Activated CD8-positive, alpha-beta memory T cell treated with anti-CD3 and anti-CD28 coated beads, Interleukin-2, amount 10 ng/mL, durations not matched to agents 7 days and 5 days (primary cell): ENCODE measurements around the gene ADAD2. TPM values are rescaled to one million over a fixed set of nuclear protein-coding genes. Genes with fewer than 3 reads are reported as not detected.

Experiments
- ATAC-seq: fragments of 150-1000 bp; cut with Tn5 transposase; one replicate; pipeline ENCODE4 v1.10.0; 2021; ENCODE audit warnings: moderate library complexity
- CTCF ChIA-PET: fragments of 350-600 bp; sonication (Branson Sonifier 250); formaldehyde crosslinking; loops from one replicate; lab custom pipeline; 2021; ENCODE audit warnings: antibody characterized with exemption; lab: Charles Lee
- DNase-seq: peaks from one replicate; pipeline ENCODE4 v3.0.0-alpha.2; 2020
- H3K27ac Mint-ChIP-seq: one replicate; pipeline ENCODE4 v1.8.0; 2021; ENCODE audit warnings: mild to moderate bottlenecking, mixed read lengths
- H3K27me3 Mint-ChIP-seq: one replicate; pipeline ENCODE4 v1.8.0; 2021; ENCODE audit warnings: mixed read lengths
- H3K36me3 Mint-ChIP-seq: one replicate; pipeline ENCODE4 v1.8.0; 2021; ENCODE audit warnings: mild to moderate bottlenecking, mixed read lengths
- H3K4me1 Mint-ChIP-seq: one replicate; pipeline ENCODE4 v1.8.0; 2021; ENCODE audit warnings: mixed read lengths
- H3K4me3 Mint-ChIP-seq: one replicate; pipeline ENCODE4 v1.8.0; 2021; ENCODE audit warnings: mild to moderate bottlenecking, moderate library complexity, mixed read lengths
- H3K9me3 Mint-ChIP-seq: one replicate; pipeline ENCODE4 v1.8.0; 2022; ENCODE audit warnings: low read depth, mixed read lengths
- total RNA-seq, 2 experiments: library from RNA; stranded (reverse); gene quantifications; one replicate each; pipeline ENCODE4 v1.2.3, GENCODE V29; 2021

Gene ADAD2
- total RNA-seq, 2 experiments from 2014 or later: not detected

- no peaks in the 10 kb centered on the region for H3K36me3 Mint-ChIP-seq
Measured at GRCh38 chr16:84225571-84225970, 34.6 kb downstream of the ADAD2 start.

GRCh38 chr16:84226026-84226425, 35.1 kb downstream of the ADAD2 start:
- Mint-ChIP-seq H3K4me3 (no peak overlapping the region), H3K27ac (no peak overlapping the region), H3K27me3 (peaks cover 8% of the 10 kb centered on the region), H3K36me3 (no peaks in the 10 kb centered on the region), H3K9me3 (no peaks in the 10 kb centered on the region), H3K4me1 (no peaks in the 10 kb centered on the region)
- CTCF ChIA-PET: interaction anchor here (1.1 kb wide), 1 partner anchor 51 kb away, joined by 3 read pairs; no protein-coding TSS in a partner anchor
- no peak for ATAC-seq
- no peak for DNase-seq

More at GRCh38 chr16:84225571-84225970, 34.6 kb downstream of the ADAD2 start:
- Mint-ChIP-seq H3K4me1 (no peaks in the 10 kb centered on the region), H3K27me3 (peaks cover 8% of the 10 kb centered on the region), H3K9me3 (no peaks in the 10 kb centered on the region), H3K4me3 (no peak overlapping the region), H3K27ac (no peak overlapping the region)
- CTCF ChIA-PET: no interaction called here
- DNase-seq (no peak), ATAC-seq (no peak)

DNA sequence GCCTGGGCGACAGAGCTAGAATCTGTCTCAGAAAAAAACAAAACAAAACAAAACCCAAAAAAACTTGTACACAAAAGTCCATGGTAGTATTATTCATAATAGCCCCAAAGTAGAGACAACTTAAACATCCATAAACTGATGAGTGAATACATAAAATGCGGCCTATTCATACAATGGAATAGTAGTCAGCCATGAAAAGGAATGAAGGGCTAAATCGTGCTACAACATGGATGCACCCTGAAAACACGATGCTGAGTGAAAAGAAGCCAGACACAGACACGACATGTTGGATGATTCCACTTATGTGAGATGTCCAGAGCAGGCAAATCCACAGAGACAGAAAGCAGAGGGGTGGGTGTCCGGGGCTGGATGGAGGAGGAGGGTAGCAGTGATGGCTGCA, 36.6 kb downstream of the ADAD2 start:
- CTCF ChIA-PET: no interaction called here
- Mint-ChIP-seq H3K4me1 (no peaks in the 10 kb centered on the region), H3K27ac (no peak overlapping the region), H3K9me3 (no peaks in the 10 kb centered on the region), H3K36me3 (no peaks in the 10 kb centered on the region), H3K4me3 (no peak overlapping the region), H3K27me3 (peaks cover 12% of the 10 kb centered on the region)
- DNase-seq (no peak), ATAC-seq (no peak)

- DNase-seq: no peak
- Mint-ChIP-seq H3K27me3 (peaks cover 12% of the 10 kb centered on the region), H3K4me3 (no peak overlapping the region), H3K9me3 (no peaks in the 10 kb centered on the region), H3K27ac (no peak overlapping the region), H3K36me3 (no peaks in the 10 kb centered on the region), H3K4me1 (no peaks in the 10 kb centered on the region)
- CTCF ChIA-PET: no interaction called here
- no peak for ATAC-seq
Measured at GRCh38 chr16:84228256-84228838, 37.4 kb downstream of the ADAD2 start.

DNA sequence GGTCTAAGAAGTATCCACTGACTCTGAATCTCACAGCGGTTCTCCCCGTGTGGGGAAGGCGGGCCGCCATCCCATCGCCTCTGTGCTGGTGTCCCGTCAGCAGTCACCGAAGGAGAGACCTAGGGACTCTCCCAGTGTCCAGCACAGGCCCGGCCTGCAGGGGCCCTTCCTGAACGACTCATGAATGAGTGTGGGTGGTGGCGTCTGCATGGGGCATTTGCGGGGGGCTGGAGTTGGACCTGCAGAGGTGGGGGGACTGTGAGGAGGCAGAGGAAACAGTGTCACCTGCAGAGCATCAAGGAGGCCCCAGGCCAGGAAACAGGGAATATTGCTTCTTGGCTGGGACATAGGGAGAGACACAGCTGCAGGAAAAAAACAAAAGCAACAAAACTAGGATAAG, 38.5 kb downstream of the ADAD2 start:
- no peak for ATAC-seq
- CTCF ChIA-PET: no interaction called here
- Mint-ChIP-seq H3K4me1 (no peaks in the 10 kb centered on the region), H3K4me3 (no peak overlapping the region), H3K27ac (no peak overlapping the region), H3K36me3 (no peaks in the 10 kb centered on the region), H3K27me3 (peaks cover 15% of the 10 kb centered on the region), H3K9me3 (no peaks in the 10 kb centered on the region)
- no peak for DNase-seq

DNA sequence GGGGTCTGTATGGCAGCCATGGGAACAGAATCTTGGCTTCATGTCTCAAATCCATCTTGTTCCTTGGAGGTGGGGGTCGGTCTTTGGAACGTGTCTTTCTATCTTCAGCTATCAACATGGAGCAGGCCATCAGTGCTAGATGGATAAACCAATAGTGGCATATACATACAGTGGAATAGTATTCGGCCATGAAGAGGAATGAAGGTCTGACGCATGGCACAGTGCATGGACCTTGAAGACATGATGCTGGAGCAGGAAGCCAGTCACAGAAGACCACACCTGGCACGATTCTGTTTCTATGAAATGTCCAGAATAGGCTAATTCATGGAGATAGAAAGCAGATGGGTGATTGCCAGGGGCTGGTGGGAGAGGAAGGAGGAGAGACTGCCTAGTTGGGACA, 41.1 kb downstream of the ADAD2 start:
- H3K36me3 Mint-ChIP-seq: no peaks in the 10 kb centered on the region
- H3K4me3 Mint-ChIP-seq: no peak overlapping the region
- ATAC-seq: no peak
- DNase-seq: no peak
- H3K27me3 Mint-ChIP-seq: peaks cover 15% of the 10 kb centered on the region
- no peak overlapping the region for H3K27ac Mint-ChIP-seq
- no peaks in the 10 kb centered on the region for H3K4me1 Mint-ChIP-seq
- CTCF ChIA-PET: no interaction called here
- H3K9me3 Mint-ChIP-seq: no peaks in the 10 kb centered on the region

DNA sequence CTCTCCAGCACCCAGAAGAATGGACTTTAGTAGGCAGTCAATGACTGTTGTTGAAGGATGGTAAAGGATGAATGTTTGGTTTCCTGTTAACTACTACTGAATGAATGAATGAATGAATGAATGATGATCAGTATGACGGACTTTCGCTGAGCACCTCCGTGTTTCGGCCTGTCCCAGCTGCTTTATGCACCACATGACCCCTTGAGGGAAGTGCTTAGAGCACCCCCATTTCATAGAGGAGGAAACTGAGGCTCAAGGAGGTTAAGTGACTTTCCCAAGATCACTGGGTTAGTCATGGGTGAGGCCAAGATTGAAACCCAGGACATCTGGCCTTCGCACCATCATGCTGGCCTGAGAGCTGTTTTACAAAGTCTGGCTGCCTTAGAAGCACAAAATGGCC, 42.0 kb downstream of the ADAD2 start:
- Mint-ChIP-seq H3K4me3 (no peak overlapping the region), H3K36me3 (no peaks in the 10 kb centered on the region), H3K9me3 (no peaks in the 10 kb centered on the region), H3K27me3 (peaks cover 13% of the 10 kb centered on the region), H3K27ac (no peak overlapping the region), H3K4me1 (no peaks in the 10 kb centered on the region)
- CTCF ChIA-PET: interaction anchor here (0.7 kb wide), 1 partner anchor 35 kb away, joined by 3 read pairs; no protein-coding TSS in a partner anchor
- DNase-seq (no peak), ATAC-seq (no peak)

- ATAC-seq (no peak), DNase-seq (no peak)
- Mint-ChIP-seq H3K9me3 (no peaks in the 10 kb centered on the region), H3K4me3 (no peak overlapping the region), H3K27me3 (peaks cover 14% of the 10 kb centered on the region), H3K27ac (no peak overlapping the region), H3K4me1 (no peaks in the 10 kb centered on the region), H3K36me3 (no peaks in the 10 kb centered on the region)
- CTCF ChIA-PET: no interaction called here
Measured at GRCh38 chr16:84233748-84234147, 42.8 kb downstream of the ADAD2 start.

DNA sequence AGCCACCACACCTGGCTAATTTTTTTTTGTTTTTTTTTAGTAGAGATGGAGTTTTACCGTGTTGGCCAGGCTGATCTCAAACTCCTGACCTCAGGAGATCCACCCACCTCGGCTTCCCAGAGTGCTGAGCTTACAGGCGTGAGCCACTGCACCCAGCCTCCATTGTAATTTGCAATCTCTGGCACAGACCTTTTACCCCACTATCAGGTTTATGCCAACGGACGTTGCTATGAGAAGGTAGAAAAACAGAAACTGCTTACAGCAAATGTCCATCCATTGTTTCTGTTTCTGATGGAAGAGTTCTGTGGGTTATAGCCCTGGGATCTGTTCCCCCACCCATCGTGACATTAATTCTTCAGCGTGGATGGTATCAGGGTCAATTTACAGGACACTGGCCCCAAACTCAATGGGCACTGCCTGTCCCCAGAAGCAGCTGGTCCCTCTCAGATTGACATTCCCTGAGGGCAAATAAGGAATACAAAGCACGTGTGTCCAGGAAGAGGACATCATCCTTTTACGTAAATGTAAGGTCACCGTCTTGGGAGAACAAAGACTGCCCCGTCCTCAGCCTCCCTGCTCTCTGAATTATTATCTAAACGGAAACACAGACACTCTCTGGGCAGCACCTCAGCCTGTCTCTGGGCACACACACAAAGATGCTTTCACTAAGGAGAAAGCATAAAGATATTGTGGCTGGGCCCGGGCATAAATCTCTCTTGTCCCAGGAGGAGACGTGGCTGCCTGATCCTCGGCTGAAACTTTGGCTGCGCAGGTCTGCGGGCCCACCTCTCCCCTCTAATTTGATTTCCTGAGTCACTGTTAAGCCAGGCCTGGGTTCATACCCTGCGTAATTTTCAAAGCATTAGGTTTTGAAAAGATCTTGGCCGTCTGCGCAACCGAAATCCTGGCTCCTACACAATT, 43.6 kb downstream of the ADAD2 start:
- Mint-ChIP-seq H3K9me3 (no peaks in the 10 kb centered on the region), H3K4me1 (no peaks in the 10 kb centered on the region), H3K27ac (no peak overlapping the region), H3K36me3 (no peaks in the 10 kb centered on the region), H3K27me3 (peaks cover 22% of the 10 kb centered on the region), H3K4me3 (no peak overlapping the region)
- ATAC-seq: no peak
- CTCF ChIA-PET: no interaction called here
- DNase-seq: no peak

DNA sequence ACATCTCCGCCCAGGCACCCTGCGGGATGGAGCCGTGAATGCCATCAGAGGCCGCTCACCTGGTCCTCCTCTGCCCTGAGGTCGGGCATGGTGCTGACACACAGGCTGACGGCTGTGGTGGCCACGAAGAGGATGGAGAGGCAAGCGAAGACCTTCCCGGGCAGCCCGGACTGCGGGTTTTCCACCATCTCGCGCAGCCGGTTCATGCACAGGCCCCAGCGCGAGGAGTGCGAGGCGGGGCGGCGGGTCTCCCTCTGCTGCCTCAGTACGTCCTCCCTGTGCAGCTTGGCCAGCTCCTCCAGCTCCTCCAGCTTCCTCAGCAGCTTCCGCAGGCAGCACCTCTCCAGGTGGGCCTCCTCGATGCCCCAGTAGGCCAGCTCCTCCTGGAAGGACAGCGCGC, 45.7 kb downstream of the ADAD2 start:
- ATAC-seq (no peak), DNase-seq (no peak)
- Mint-ChIP-seq H3K27ac (no peak overlapping the region), H3K4me3 (no peak overlapping the region), H3K4me1 (no peaks in the 10 kb centered on the region), H3K9me3 (no peaks in the 10 kb centered on the region), H3K27me3 (peaks cover 40% of the 10 kb centered on the region), H3K36me3 (no peaks in the 10 kb centered on the region)
- CTCF ChIA-PET: no interaction called here

- peaks cover 41% of the 10 kb centered on the region for H3K27me3 Mint-ChIP-seq
- no peaks in the 10 kb centered on the region for H3K36me3 Mint-ChIP-seq
- no peak overlapping the region for H3K4me3 Mint-ChIP-seq
- DNase-seq (no peak), ATAC-seq (no peak)
- H3K27ac Mint-ChIP-seq: no peak overlapping the region
- no peaks in the 10 kb centered on the region for H3K9me3 Mint-ChIP-seq
- H3K4me1 Mint-ChIP-seq: no peaks in the 10 kb centered on the region
- CTCF ChIA-PET: no interaction called here
Measured at GRCh38 chr16:84237994-84238750, 47.2 kb downstream of the ADAD2 start.

DNA sequence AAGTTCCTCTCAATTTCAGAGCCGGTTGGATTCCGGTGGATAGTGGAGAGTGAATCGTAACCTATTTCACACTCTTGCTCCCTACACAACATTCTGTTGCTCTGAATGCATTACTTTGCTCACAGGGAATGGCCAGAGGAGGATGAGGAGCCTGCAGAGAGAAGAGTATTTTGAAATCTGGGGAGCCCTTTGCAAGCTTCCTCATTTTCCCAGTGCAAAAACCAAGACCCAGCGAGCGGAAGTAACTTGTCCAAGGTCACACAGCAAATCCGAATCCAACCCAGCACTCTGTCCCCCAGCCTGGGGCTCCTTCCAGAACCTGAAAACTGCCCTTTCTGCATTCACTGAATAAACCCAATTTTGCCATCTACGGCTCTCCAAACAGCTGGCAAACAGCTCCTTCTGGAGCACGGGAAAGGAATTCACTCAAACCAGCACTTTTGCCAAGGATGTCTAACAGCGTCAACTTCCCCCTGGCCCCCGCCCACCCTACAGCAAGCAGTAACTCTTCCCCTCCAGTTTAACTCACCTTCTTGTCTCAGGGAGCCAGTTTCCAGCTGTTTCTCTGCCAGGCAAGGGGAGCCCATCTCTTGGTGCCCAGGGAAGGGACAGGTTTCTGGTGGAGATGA, 48.3 kb downstream of the ADAD2 start:
- Mint-ChIP-seq H3K36me3 (no peaks in the 10 kb centered on the region), H3K27ac (no peak overlapping the region), H3K27me3 (peaks cover 37% of the 10 kb centered on the region), H3K4me3 (no peak overlapping the region), H3K9me3 (no peaks in the 10 kb centered on the region), H3K4me1 (no peaks in the 10 kb centered on the region)
- DNase-seq: no peak
- no peak for ATAC-seq
- CTCF ChIA-PET: no interaction called here

GRCh38 chr16:84239909-84240308, 49.0 kb downstream of the ADAD2 start, which contains the start of gene KCNG4:
KCNG4 (minus strand) TSS chr16:84240012; CDS start chr16:84237485, 2,527 bp downstream.
- ATAC-seq (no peak), DNase-seq (no peak)
- CTCF ChIA-PET: no interaction called here
- no peaks in the 10 kb centered on the region for H3K9me3 Mint-ChIP-seq
- H3K4me1 Mint-ChIP-seq: no peaks in the 10 kb centered on the region
- peaks cover 37% of the 10 kb centered on the region for H3K27me3 Mint-ChIP-seq
- H3K27ac Mint-ChIP-seq: no peak within 1 kb of the TSS
- H3K4me3 Mint-ChIP-seq: no peak within 1 kb of the TSS
- H3K36me3 Mint-ChIP-seq: no peaks in the 10 kb centered on the region
